OCI-LY3 (cell line): Measurements from ENCODE around the gene MTTP.
"Not testable (repeated sequence)": the region's sequence is repeated elsewhere in the genome, so short reads cannot be mapped to it uniquely, and the experiment has no call there.

Experiments
- H2AFZ ChIP-seq: fragments of 200-600, 300-600 bp; shearing (Covaris generic); 2 replicates; pipeline ENCODE4 v1.6.0; 2014; ENCODE audit warnings: antibody characterized with exemption, low read depth, low read length
- H3K27ac ChIP-seq: fragments of 200-600, 300-600 bp; sonication (generic); 2 replicates; pipeline ENCODE4 v1.5.1; 2014; ENCODE audit warnings: mild to moderate bottlenecking, low read length, moderate library complexity, mixed read lengths
- H3K27me3 ChIP-seq: fragments of 200-600, 300-600 bp; sonication (generic); 2 replicates; pipeline ENCODE4 v1.6.1; 2014; ENCODE audit warnings: low read depth, low read length, mixed read lengths
- H3K36me3 ChIP-seq: fragments of 200-600, 300-600 bp; sonication (generic); replicated peaks from 2 replicates; pipeline ENCODE3; 2014; ENCODE audit warnings: low read depth, low read length, mixed read lengths
- H3K4me1 ChIP-seq: fragments of 300-600, 200-600 bp; sonication (generic); 2 replicates; pipeline ENCODE4 v1.6.1; 2014; ENCODE audit warnings: low read length, mixed read lengths
- H3K4me2 ChIP-seq: fragments of 200-600, 300-600 bp; sonication (generic); 2 replicates; pipeline ENCODE4 v1.6.1; 2014; ENCODE audit warnings: low read length, mixed read lengths
- H3K4me3 ChIP-seq: fragments of 300-600, 200-600 bp; sonication (generic); 2 replicates; pipeline ENCODE4 v1.5.1; 2014; ENCODE audit warnings: antibody characterized with exemption, mild to moderate bottlenecking, low read length, moderate library complexity
- H3K79me2 ChIP-seq: fragments of 300-600, 200-600 bp; shearing (Covaris generic); 2 replicates; pipeline ENCODE4 v1.6.1; 2014; ENCODE audit warnings: mild to moderate bottlenecking, low read length, mixed read lengths
- H3K9ac ChIP-seq: fragments of 300-600, 200-600 bp; shearing (Covaris generic); 2 replicates; pipeline ENCODE4 v1.6.0; 2014; ENCODE audit warnings: mild to moderate bottlenecking, low read length, moderate library complexity
- H3K9me3 ChIP-seq: fragments of 200-600, 300-600 bp; shearing (Covaris generic); 2 replicates; pipeline ENCODE4 v1.6.1; 2014; ENCODE audit warnings: low read length, mixed read lengths; ENCODE audit not compliant: insufficient read depth
- H4K20me1 ChIP-seq: fragments of 200-600, 300-600 bp; sonication (generic); 2 replicates; pipeline ENCODE4 v1.6.1; 2016; ENCODE audit warnings: low read length, mixed read lengths; ENCODE audit not compliant: insufficient read depth
- CTCF ChIP-seq: fragments of 200-600, 300-600 bp; sonication (generic); IDR thresholded peaks from 2 replicates; pipeline ENCODE4 v1.5.1; 2014; ENCODE audit warnings: antibody characterized with exemption, low read length, low read depth
- EZH2phosphoT487 ChIP-seq: fragments of 200-600 bp; shearing (Covaris generic); IDR thresholded peaks from 2 replicates; pipeline ENCODE4 v1.6.1; 2018; ENCODE audit warnings: antibody characterized with exemption, mixed run types, low read depth

Gene MTTP

GRCh38 chr4:99574530-99575324 lies at the start of gene MTTP:
Gene MTTP (plus strand): TSS chr4:99574824. CDS start chr4:99574910, 86 bp downstream.
- Histone ChIP-seq H3K79me2 (no peaks in the 10 kb centered on the region), H4K20me1 (no peaks in the 10 kb centered on the region), H2AFZ (peak within 1 kb of the TSS; percentile 48), H3K9ac (no peak within 1 kb of the TSS), H3K4me1 (peaks cover 20% of the 10 kb centered on the region), H3K4me2 (peak within 1 kb of the TSS; percentile 57), H3K27me3 (no peaks in the 10 kb centered on the region), H3K36me3 (no peaks in the 10 kb centered on the region), H3K9me3 (no peaks in the 10 kb centered on the region), H3K27ac (peak within 1 kb of the TSS; percentile 56), H3K4me3 (peak within 1 kb of the TSS; percentile 33)
- TF ChIP-seq CTCF, result no peak
- TF ChIP-seq EZH2phosphoT487, result no peak

GRCh38 chr4:99529228-99529627 lies 45.4 kb upstream of the MTTP start:
- Histone ChIP-seq H3K79me2 (no peaks in the 10 kb centered on the region), H3K9me3 (no peaks in the 10 kb centered on the region), H2AFZ (no peak overlapping the region), H3K27me3 (no peaks in the 10 kb centered on the region), H3K36me3 (no peaks in the 10 kb centered on the region), H3K9ac (no peak overlapping the region), H3K4me2 (no peak overlapping the region), H4K20me1 (no peaks in the 10 kb centered on the region), H3K27ac (no peak overlapping the region), H3K4me1 (no peaks in the 10 kb centered on the region), H3K4me3 (no peak overlapping the region)
- TF ChIP-seq CTCF, result no peak
- no peak for TF ChIP-seq EZH2phosphoT487

GRCh38 chr4:99529956-99530355 lies 44.7 kb upstream of the MTTP start:
- TF ChIP-seq EZH2phosphoT487, result no peak
- Histone ChIP-seq H3K27ac (no peak overlapping the region), H3K27me3 (no peaks in the 10 kb centered on the region), H3K4me2 (no peak overlapping the region), H3K4me3 (no peak overlapping the region), H3K4me1 (no peaks in the 10 kb centered on the region), H2AFZ (no peak overlapping the region), H3K36me3 (no peaks in the 10 kb centered on the region), H4K20me1 (no peaks in the 10 kb centered on the region), H3K9me3 (no peaks in the 10 kb centered on the region), H3K9ac (no peak overlapping the region), H3K79me2 (no peaks in the 10 kb centered on the region)

- H3K79me2 ChIP-seq, H3K9me3 ChIP-seq, H3K4me3 ChIP-seq, H4K20me1 ChIP-seq, H2AFZ ChIP-seq, H3K27me3 ChIP-seq, H3K27ac ChIP-seq, H3K36me3 ChIP-seq, H3K4me1 ChIP-seq, H3K4me2 ChIP-seq, H3K9ac ChIP-seq: not testable (repeated sequence)
Observed at GRCh38 chr4:99534699-99535098, 39.9 kb upstream of the MTTP start.

GRCh38 chr4:99536271-99536670 lies 38.4 kb upstream of the MTTP start:
- Histone ChIP-seq H3K36me3 (no peaks in the 10 kb centered on the region), H3K9me3 (no peaks in the 10 kb centered on the region), H3K27ac (no peak overlapping the region), H3K79me2 (no peaks in the 10 kb centered on the region), H2AFZ (no peak overlapping the region), H3K4me2 (no peak overlapping the region), H3K27me3 (no peaks in the 10 kb centered on the region), H3K9ac (no peak overlapping the region), H3K4me3 (no peak overlapping the region), H4K20me1 (no peaks in the 10 kb centered on the region), H3K4me1 (peaks cover 12% of the 10 kb centered on the region)
- no peak for TF ChIP-seq EZH2phosphoT487
- TF ChIP-seq CTCF, result no peak
